Stimulated activated naive CD8-positive, alpha-beta T cell treated with anti-CD3 and anti-CD28 coated beads, Interleukin-15, Interleukin-2, amounts not matched to agents 100 ng/mL and 50 ng/mL, for 24 hours (primary cell): ENCODE results near the gene RAE1.

Experiments
- H3K27ac Mint-ChIP-seq: one replicate; pipeline ENCODE4 v1.8.0; 2021; ENCODE audit warnings: mild to moderate bottlenecking, mixed read lengths
- H3K27me3 Mint-ChIP-seq: one replicate; pipeline ENCODE4 v1.8.0; 2021; ENCODE audit warnings: mixed read lengths
- H3K36me3 Mint-ChIP-seq: one replicate; pipeline ENCODE4 v1.8.0; 2021; ENCODE audit warnings: low read depth, mixed read lengths
- H3K4me1 Mint-ChIP-seq: one replicate; pipeline ENCODE4 v1.8.0; 2021; ENCODE audit warnings: low read depth, mixed read lengths
- H3K4me3 Mint-ChIP-seq: one replicate; pipeline ENCODE4 v1.8.0; 2021; ENCODE audit warnings: mild to moderate bottlenecking, mixed read lengths
- H3K9me3 Mint-ChIP-seq: one replicate; pipeline ENCODE4 v1.8.0; 2021; ENCODE audit warnings: mixed read lengths

The RAE1 gene

DNA sequence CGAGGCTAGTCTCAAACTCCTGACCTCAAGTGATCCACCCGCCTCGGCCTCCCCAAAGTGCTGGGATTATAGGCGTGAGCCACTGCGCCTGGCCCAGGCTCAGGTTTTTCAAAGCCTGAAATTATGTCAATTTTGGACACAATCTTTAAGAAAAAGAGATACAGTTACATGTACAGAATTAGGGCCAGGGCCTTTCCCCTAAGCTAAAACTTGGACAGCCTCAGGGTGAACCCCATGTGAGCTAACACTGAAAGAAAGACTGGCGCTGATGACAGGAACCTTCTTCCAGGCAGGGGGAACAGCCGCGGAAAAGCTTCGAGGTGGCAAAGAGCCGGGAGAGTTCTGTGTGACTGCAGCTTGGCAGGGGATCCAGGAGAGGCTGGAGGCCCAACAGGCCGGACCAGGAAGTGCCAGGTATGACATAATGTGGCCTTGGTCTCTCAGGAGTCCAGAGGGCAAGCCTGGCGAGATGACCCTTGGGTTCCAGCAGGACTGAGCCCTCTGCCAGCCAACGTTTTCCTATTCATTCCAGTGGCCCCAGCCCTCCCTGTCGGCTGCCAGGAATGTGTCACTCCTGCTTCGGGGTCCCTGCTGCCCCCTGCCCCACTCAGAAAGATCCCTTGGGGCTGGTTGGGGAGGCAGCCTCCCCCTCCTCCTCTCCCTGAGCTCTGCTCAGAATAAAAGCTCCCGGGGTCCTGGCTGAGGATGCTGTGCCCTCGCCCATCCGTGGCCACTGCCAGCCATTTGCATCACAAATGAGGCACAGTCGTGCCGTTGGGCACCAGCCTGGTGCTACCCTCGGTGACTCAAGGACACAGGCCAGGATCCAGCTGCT lies 77.5 kb downstream of the RAE1 start:
- Mint-ChIP-seq H3K9me3 (no peaks in the 10 kb centered on the region), H3K36me3 (no peaks in the 10 kb centered on the region), H3K27me3 (no peaks in the 10 kb centered on the region), H3K27ac (no peak overlapping the region), H3K4me1 (peaks cover 72% of the 10 kb centered on the region), H3K4me3 (no peak overlapping the region)
